ENCODE data around the gene GJD2.

GJD2 gene

GRCh38 chr15:34765741-34766140 lies 10.9 kb upstream of the GJD2 start:
- Histone ChIP-seq H3K27me3 (ENCODE audit: insufficient read depth, low read length, poor library complexity, severe bottlenecking) (no peaks in the 10 kb centered on the region), H3K79me2 (ENCODE audit: insufficient read depth, low read length) (no peaks in the 10 kb centered on the region), H3K9me2 (replicated peaks; ENCODE audit: low read depth, low read length) (no peaks in the 10 kb centered on the region), H3K9me3 (ENCODE audit: insufficient read depth, low read depth, low read length) (no peaks in the 10 kb centered on the region), H3F3A (ENCODE audit: low read depth) (no peaks in the 10 kb centered on the region), H3K4me2 (ENCODE audit: low read depth, low read length, poor library complexity, severe bottlenecking) (no peak overlapping the region), H3K4me1 (ENCODE audit: insufficient read depth, low read length, poor library complexity, severe bottlenecking) (no peaks in the 10 kb centered on the region), H3K36me3 (ENCODE audit: insufficient read depth, low read length) (no peaks in the 10 kb centered on the region), H3K9ac (ENCODE audit: low read depth, low read length, poor library complexity, severe bottlenecking) (no peak overlapping the region), H4K20me1 (ENCODE audit: insufficient read depth, low read length, poor library complexity, severe bottlenecking) (no peaks in the 10 kb centered on the region), H2AFZ (ENCODE audit: low read length) (no peak overlapping the region), H3K4me3 (ENCODE audit: low read length, poor library complexity, severe bottlenecking) (no peak overlapping the region)
- TF ChIP-seq CTCF (conservative IDR thresholded peaks at IDR 0.05; ENCODE audit: low read length), result no peak
- no peak for TF ChIP-seq EZH2phosphoT487 (IDR thresholded peaks at IDR 0.05; ENCODE audit: borderline replicate concordance)

DNA sequence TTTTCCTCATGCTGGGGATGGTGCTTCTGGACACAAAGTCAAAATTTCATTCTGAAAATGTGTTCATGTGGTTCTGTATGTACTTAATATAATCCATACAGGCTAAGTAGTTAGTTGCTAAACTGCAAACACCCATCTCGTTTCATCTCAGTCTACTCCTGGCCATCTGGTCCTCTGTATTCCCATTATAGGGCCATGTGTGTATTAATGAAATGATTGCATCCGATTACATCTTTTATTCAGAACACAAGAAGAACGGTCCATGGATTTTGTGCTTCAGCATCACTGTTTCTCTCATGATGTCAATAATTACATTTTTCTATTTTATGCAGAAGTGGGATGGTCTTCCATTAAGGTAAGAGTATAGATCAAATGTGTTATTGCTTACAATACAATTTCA lies 6.1 kb upstream of the GJD2 start:
- TF ChIP-seq EZH2phosphoT487 (IDR thresholded peaks at IDR 0.05; ENCODE audit: borderline replicate concordance), result no peak
- no peak for TF ChIP-seq CTCF (conservative IDR thresholded peaks at IDR 0.05; ENCODE audit: low read length)
- no peaks in the 10 kb centered on the region for H3K36me3 ChIP-seq (ENCODE audit: insufficient read depth, low read length)
- no peaks in the 10 kb centered on the region for H3F3A ChIP-seq (ENCODE audit: low read depth)
- H3K27me3 ChIP-seq (ENCODE audit: insufficient read depth, low read length, poor library complexity, severe bottlenecking), result no peaks in the 10 kb centered on the region
- no peaks in the 10 kb centered on the region for H3K9me3 ChIP-seq (ENCODE audit: insufficient read depth, low read depth, low read length)
- H3K9ac ChIP-seq (ENCODE audit: low read depth, low read length, poor library complexity, severe bottlenecking), result no peak overlapping the region
- no peaks in the 10 kb centered on the region for H4K20me1 ChIP-seq (ENCODE audit: insufficient read depth, low read length, poor library complexity, severe bottlenecking)
- H2AFZ ChIP-seq (ENCODE audit: low read length), result no peak overlapping the region
- no peak overlapping the region for H3K4me2 ChIP-seq (ENCODE audit: low read depth, low read length, poor library complexity, severe bottlenecking)
- no peaks in the 10 kb centered on the region for H3K9me2 ChIP-seq (replicated peaks; ENCODE audit: low read depth, low read length)
- no peaks in the 10 kb centered on the region for H3K4me1 ChIP-seq (ENCODE audit: insufficient read depth, low read length, poor library complexity, severe bottlenecking)
- no peak overlapping the region for H3K4me3 ChIP-seq (ENCODE audit: low read length, poor library complexity, severe bottlenecking)
- H3K79me2 ChIP-seq (ENCODE audit: insufficient read depth, low read length), result no peaks in the 10 kb centered on the region

GRCh38 chr15:34759992-34760391 lies 5.2 kb upstream of the GJD2 start:
- TF ChIP-seq CTCF (conservative IDR thresholded peaks at IDR 0.05; ENCODE audit: low read length), result no peak
- no peak for TF ChIP-seq EZH2phosphoT487 (IDR thresholded peaks at IDR 0.05; ENCODE audit: borderline replicate concordance)
- Histone ChIP-seq H3K9ac (ENCODE audit: low read depth, low read length, poor library complexity, severe bottlenecking) (no peak overlapping the region), H3K4me2 (ENCODE audit: low read depth, low read length, poor library complexity, severe bottlenecking) (no peak overlapping the region), H3K4me3 (ENCODE audit: low read length, poor library complexity, severe bottlenecking) (no peak overlapping the region), H2AFZ (ENCODE audit: low read length) (no peak overlapping the region), H3K9me3 (ENCODE audit: insufficient read depth, low read depth, low read length) (no peaks in the 10 kb centered on the region), H3K36me3 (ENCODE audit: insufficient read depth, low read length) (no peaks in the 10 kb centered on the region), H3K27me3 (ENCODE audit: insufficient read depth, low read length, poor library complexity, severe bottlenecking) (no peaks in the 10 kb centered on the region), H3K9me2 (replicated peaks; ENCODE audit: low read depth, low read length) (no peaks in the 10 kb centered on the region), H3K79me2 (ENCODE audit: insufficient read depth, low read length) (no peaks in the 10 kb centered on the region), H3K4me1 (ENCODE audit: insufficient read depth, low read length, poor library complexity, severe bottlenecking) (no peaks in the 10 kb centered on the region), H4K20me1 (ENCODE audit: insufficient read depth, low read length, poor library complexity, severe bottlenecking) (no peaks in the 10 kb centered on the region), H3F3A (ENCODE audit: low read depth) (no peaks in the 10 kb centered on the region)

All from Loucy (cell line).